Measurements from ENCODE around the gene BLVRA. TPM values are rescaled to one million over a fixed set of nuclear protein-coding genes. Genes with fewer than 3 reads are reported as not detected.

The BLVRA gene
- total RNA-seq, 6 experiments from 2014 or later, result 3.1 to 14.7 (median 5.6) TPM

GRCh38 chr7:43761938-43762692, 3.6 kb downstream of the BLVRA start:
- DNase-seq (no peak), ATAC-seq (no peak)
- intact Hi-C loops (cut with DNase I), result no loop called here
- H3K9me3 ChIP-seq, result no peaks in the 10 kb centered on the region
- H3K4me3 ChIP-seq, result no peak overlapping the region
- no peak overlapping the region for H3K27ac ChIP-seq
- no peak for TF ChIP-seq CTCF (IDR thresholded peaks at IDR 0.05)
- TF ChIP-seq POLR2A (IDR thresholded peaks at IDR 0.05), result no peak
- H3K36me3 ChIP-seq, result no peaks in the 10 kb centered on the region
- WGBS (ENCODE audit: insufficient coverage, low coverage, low lambda C conversion rate, missing lambda C conversion rate), result 58% methylated on average over 3 of the region's 5 CpGs
- H3K27me3 ChIP-seq, result no peaks in the 10 kb centered on the region
- H3K4me1 ChIP-seq, result peaks cover 0 to 14% (median 0%) of the 10 kb centered on the region in 4 donors

DNA sequence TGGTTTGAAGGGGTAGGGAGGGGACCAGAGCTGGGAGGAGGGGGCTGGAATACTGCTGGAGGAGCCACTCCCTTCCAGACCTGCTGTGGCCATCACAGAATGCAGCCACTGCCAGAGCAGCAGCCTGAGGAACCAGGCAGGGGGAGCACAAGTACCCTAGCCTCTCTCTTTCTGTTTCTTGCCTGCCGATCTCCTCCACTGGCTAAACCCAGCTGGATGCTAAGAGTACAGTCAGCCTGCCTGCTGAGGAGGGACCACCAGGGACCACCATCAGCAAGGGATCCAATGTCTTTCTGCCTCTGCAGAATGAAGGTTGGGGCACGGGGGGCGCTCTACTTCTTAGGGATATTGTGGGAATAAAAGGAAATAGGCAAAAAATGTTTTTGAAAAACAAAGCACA, 4.7 kb downstream of the BLVRA start:
- H3K4me3 ChIP-seq, result no peak overlapping the region
- TF ChIP-seq POLR2A (IDR thresholded peaks at IDR 0.05), result no peak
- TF ChIP-seq CTCF (IDR thresholded peaks at IDR 0.05), result no peak
- H3K27ac ChIP-seq, result no peak overlapping the region
- WGBS (ENCODE audit: insufficient coverage, low coverage, low lambda C conversion rate, missing lambda C conversion rate), result 83% methylated on average over 3 of the region's 3 CpGs
- H3K9me3 ChIP-seq, result no peaks in the 10 kb centered on the region
- no peaks in the 10 kb centered on the region for H3K27me3 ChIP-seq
- no peak for ATAC-seq
- no peak for DNase-seq
- intact Hi-C loops (cut with DNase I), result no loop called here
- peaks cover 0 to 14% (median 0%) of the 10 kb centered on the region in 4 donors for H3K4me1 ChIP-seq
- no peaks in the 10 kb centered on the region for H3K36me3 ChIP-seq

- Histone ChIP-seq H3K27me3 (no peaks in the 10 kb centered on the region), H3K9me3 (no peaks in the 10 kb centered on the region), H3K4me3 (no peak overlapping the region), H3K27ac (peak overlapping the region in 1 of 3 donors; percentile 34), H3K4me1 (peaks cover 0 to 14% (median 0%) of the 10 kb centered on the region in 4 donors), H3K36me3 (no peaks in the 10 kb centered on the region)
- no peak for TF ChIP-seq CTCF (IDR thresholded peaks at IDR 0.05)
- no peak for TF ChIP-seq POLR2A (IDR thresholded peaks at IDR 0.05)
- DNase-seq, result peak in 1 of 3 donors; percentile 51
- intact Hi-C loops (cut with DNase I), result no loop called here
- WGBS (ENCODE audit: insufficient coverage, low coverage, low lambda C conversion rate, missing lambda C conversion rate), result 23% methylated on average over 8 of the region's 9 CpGs
- ATAC-seq, result peak; percentile 44 to 68 (median 58)
Measured at GRCh38 chr7:43764039-43764761, 5.7 kb downstream of the BLVRA start.

DNA sequence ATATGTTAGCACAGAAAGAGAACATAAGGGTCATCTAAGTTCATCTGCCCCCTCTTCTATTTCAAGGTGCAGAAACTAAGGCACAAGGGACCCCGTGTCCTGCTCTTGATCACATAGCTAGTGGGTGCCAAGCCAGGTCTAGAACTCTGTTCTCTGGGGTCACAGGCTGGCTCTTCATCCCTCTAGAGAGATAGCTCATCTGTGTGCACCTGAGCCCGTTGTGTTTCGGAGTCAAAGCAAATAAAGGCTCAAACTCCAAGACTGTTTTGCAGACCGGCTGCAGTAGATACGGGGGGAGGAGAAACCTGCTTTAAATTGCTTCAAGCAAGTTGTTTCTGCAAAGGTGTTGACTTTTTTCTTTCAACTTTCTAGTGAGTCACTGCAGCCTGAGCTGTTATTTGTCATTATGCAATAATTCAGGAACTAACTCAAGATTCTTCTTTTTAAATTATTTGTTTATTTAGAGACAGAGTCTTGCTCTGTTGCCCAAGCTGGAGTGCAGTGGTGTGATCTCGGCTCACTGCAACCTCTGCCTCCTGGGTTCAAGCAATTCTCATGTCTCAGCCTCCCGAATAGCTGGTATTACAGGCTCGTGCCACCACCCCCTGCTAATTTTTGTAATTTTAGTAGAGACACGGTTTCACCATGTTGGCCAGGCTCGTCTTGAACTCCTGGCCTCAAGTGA, 6.5 kb downstream of the BLVRA start:
- Histone ChIP-seq H3K27me3 (no peaks in the 10 kb centered on the region), H3K9me3 (no peaks in the 10 kb centered on the region), H3K27ac (no peak overlapping the region), H3K4me1 (peaks cover 0 to 14% (median 0%) of the 10 kb centered on the region in 4 donors), H3K36me3 (no peaks in the 10 kb centered on the region), H3K4me3 (no peak overlapping the region)
- WGBS (ENCODE audit: insufficient coverage, low coverage, low lambda C conversion rate, missing lambda C conversion rate), result 47% methylated on average over 6 of the region's 10 CpGs
- DNase-seq (no peak), ATAC-seq (peak; percentile 19 to 59 (median 28))
- intact Hi-C loops (cut with DNase I), result no loop called here
- no peak for TF ChIP-seq CTCF (IDR thresholded peaks at IDR 0.05)
- TF ChIP-seq POLR2A (IDR thresholded peaks at IDR 0.05), result no peak
